Panc1 (cell line): ENCODE results near the gene NFIC. TPM values are rescaled to one million over a fixed set of nuclear protein-coding genes. Genes with fewer than 3 reads are reported as not detected.

Experiments
- ATAC-seq: fragments of 200-7000 bp; cut with Tn5 transposase; 2 replicates; pipeline ENCODE4 v1.9.1; 2020; ENCODE audit warnings: mild to moderate bottlenecking, moderate library complexity
- BruUV-seq: library from RNA; stranded (reverse); fragments of 400-500 nt; replicated peaks from 2 replicates; lab custom pipeline; 2021; lab: Mats Ljungman, UMichigan
- CTCF ChIA-PET: fragments of 300-600 bp; sonication (Branson Sonifier 250); formaldehyde crosslinking; loops from one replicate; lab custom pipeline; 2022; ENCODE audit warnings: antibody characterized with exemption; lab: Charles Lee
- POLR2A ChIA-PET: fragments of 300-600 bp; sonication (Branson Sonifier 250); formaldehyde crosslinking; loops from one replicate; lab custom pipeline; 2022; ENCODE audit warnings: antibody characterized with exemption; lab: Charles Lee
- DNase-seq: peaks from one replicate; pipeline ENCODE4 v3.0.0-alpha.2; 2010; ENCODE audit warnings: low read depth, low spot score
- H3K27ac ChIP-seq: 2 replicates; pipeline ENCODE4 v1.5.1; 2011; ENCODE audit warnings: mild to moderate bottlenecking, low read length, inconsistent platforms
- H3K27me3 ChIP-seq: fragments of 200-500 bp; sonication (Bioruptor generic); 2 replicates; pipeline ENCODE4 v1.6.0; 2014; ENCODE audit warnings: low read length, inconsistent platforms; ENCODE audit not compliant: control insufficient read depth, insufficient read depth
- H3K36me3 ChIP-seq: fragments of 200-500 bp; sonication (Bioruptor generic); 2 replicates; pipeline ENCODE4 v1.5.1; 2014; ENCODE audit warnings: inconsistent platforms, mild to moderate bottlenecking, low read length, moderate library complexity; ENCODE audit not compliant: control insufficient read depth, insufficient read depth
- H3K4me1 ChIP-seq: 2 replicates; pipeline ENCODE4 v1.5.1; 2011; ENCODE audit warnings: inconsistent platforms, mild to moderate bottlenecking, low read length, moderate library complexity; ENCODE audit not compliant: control insufficient read depth, insufficient read depth
- H3K4me3 ChIP-seq, 2 experiments: 2 replicates each; pipeline ENCODE4 v1.5.1; 2011 to 2012; ENCODE audit warnings: low read depth in 2 of 2, low read length in 2 of 2, mild to moderate bottlenecking in 2 of 2, inconsistent platforms in 1 of 2, moderate library complexity in 1 of 2
- H3K9me3 ChIP-seq: fragments of 200-500 bp; sonication (Bioruptor generic); 2 replicates; pipeline ENCODE4 v1.5.1; 2014; ENCODE audit warnings: low read depth, mild to moderate bottlenecking, inconsistent platforms, low read length, moderate library complexity; ENCODE audit not compliant: control insufficient read depth, insufficient read depth
- POLR2AphosphoS5 ChIP-seq: IDR thresholded peaks from 2 replicates; pipeline ENCODE4 v1.6.1; 2012; ENCODE audit warnings: mild to moderate bottlenecking, low read depth, low read length, moderate library complexity
- SIN3A ChIP-seq: IDR thresholded peaks from 2 replicates; pipeline ENCODE4 v1.6.1; 2012; ENCODE audit warnings: low read depth, mild to moderate bottlenecking, low read length, moderate library complexity, borderline replicate concordance; ENCODE audit not compliant: insufficient read depth
- TCF7L2 ChIP-seq: IDR thresholded peaks from 2 replicates; pipeline ENCODE4 v1.6.1; 2011; ENCODE audit warnings: mild to moderate bottlenecking, low read depth, low read length, inconsistent platforms
- in situ Hi-C: cut with HindIII; loops from 2 replicates; pipeline ENCODE4 v1.10.0; 2016; ENCODE audit warnings: low sequenced_read_pairs, low pct_unique_long_range_greater_than_20kb
- intact Hi-C: fragments of 100-400 bp; cut with micrococcal nuclease; formaldehyde crosslinking; loops from one replicate; pipeline ENCODE4 v1.10.0; 2022; ENCODE audit not compliant: unreplicated experiment
- total RNA-seq: library from RNA; stranded (reverse); gene quantifications from one replicate; pipeline ENCODE4 v1.2.1, GENCODE V29; 2021; ENCODE audit not compliant: unreplicated experiment
- TF ChIP-seq, protein P1 (sequence below): fragments of 450-650 bp; IDR thresholded peaks from 2 replicates; pipeline ENCODE4 v1.5.1; 2017; ENCODE audit warnings: mild to moderate bottlenecking
- TF ChIP-seq, protein P2 (sequence below), 2 experiments: IDR thresholded peaks; 2 replicates each; pipeline ENCODE4 v1.6.1; 2011 to 2012; ENCODE audit warnings: low read depth in 2 of 2, control low read depth in 1 of 2, low read length in 1 of 2, mild to moderate bottlenecking in 1 of 2, moderate library complexity in 1 of 2; ENCODE audit not compliant: insufficient read depth in 1 of 2

The NFIC gene
- total RNA-seq, 1 experiment from 2014 or later, result 120 TPM

DNA sequence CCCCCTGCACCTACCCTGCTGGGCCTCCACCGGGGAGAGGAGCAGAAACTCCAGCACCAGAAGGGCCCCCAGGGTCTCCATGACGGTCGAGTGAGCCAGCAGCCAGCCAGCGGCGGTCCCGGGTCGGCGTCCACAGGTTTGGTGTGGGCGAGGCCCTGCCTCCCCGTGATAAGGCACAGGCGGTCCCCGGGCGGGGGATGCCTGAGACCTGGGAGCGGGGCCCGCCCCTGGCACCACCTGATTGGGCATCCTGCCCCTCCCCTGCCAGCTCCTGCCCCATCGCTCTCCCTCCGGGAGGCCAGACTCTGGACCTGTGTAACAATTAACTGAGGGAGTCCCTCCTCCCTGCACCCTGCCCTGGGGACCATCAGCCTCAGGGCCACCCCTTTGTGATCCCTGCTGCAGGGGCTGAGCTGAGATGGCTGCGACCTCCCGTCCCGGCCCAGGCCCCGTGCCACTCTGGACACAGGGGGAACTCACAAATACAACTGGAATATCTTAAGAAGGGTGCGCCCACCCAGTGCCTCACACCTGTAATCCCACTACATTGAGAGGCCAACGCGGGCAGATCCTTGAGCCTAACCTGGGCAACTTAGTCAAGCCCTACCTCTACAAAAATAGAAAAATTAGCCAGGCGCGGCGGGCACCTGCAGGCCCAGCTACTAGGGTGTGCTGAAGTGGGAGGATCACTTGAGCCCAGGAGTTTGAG is 114.2 kb downstream of the NFIC start, which contains the start of gene SMIM24:
Gene SMIM24 (minus strand): TSS at position 143 of the 709 bp plus-strand sequence. CDS start 62 bp downstream, at position 81.
- intact Hi-C loops, result no loop called here
- in situ Hi-C loops, result no loop called here

DNA sequence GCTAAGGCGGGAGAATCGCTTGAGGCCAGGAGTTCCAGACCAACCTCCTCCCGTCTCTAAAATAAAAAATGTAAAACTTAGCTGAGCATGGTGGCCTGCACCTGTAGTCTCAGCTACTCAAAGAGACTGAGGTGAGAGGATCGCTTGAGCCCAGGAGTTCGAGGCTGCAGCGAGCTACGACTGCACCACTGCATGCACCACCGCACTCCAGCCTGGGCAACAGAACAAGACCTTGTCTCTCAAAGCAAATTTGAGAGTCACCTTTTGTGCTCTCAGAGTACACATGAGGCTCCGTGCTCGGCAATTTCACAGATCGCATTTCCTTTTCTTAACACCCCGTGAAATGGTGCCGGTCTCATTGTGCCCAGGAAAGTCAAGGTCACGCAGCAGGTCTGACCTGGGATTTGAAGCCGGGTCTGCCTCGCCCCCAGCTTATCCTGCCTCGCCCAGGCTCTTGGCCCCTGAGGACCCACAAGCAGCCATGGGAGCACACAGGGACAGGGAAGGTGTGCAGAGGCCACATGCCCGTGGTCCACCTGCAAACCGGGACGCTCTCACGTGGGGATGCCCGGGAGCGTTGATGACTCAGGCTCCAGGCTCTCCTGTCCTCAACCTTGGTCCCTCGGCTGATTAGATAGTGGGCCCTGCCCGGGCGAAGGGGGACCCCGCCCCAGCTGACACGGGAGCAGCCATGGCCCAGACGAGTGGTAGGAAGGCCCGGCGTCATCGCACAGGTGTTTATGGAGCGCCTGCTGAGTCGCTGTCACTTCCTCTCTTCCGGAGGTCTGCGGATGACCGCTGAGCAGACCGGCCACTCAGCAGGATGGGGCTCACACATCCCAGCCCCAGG is 115.1 kb downstream of the NFIC start:
- CTCF ChIA-PET, result no interaction called here
- no peak overlapping the region for H3K27ac ChIP-seq
- no peaks in the 10 kb centered on the region for H3K36me3 ChIP-seq
- DNase-seq, result no peak
- TF ChIP-seq, protein P1, sequence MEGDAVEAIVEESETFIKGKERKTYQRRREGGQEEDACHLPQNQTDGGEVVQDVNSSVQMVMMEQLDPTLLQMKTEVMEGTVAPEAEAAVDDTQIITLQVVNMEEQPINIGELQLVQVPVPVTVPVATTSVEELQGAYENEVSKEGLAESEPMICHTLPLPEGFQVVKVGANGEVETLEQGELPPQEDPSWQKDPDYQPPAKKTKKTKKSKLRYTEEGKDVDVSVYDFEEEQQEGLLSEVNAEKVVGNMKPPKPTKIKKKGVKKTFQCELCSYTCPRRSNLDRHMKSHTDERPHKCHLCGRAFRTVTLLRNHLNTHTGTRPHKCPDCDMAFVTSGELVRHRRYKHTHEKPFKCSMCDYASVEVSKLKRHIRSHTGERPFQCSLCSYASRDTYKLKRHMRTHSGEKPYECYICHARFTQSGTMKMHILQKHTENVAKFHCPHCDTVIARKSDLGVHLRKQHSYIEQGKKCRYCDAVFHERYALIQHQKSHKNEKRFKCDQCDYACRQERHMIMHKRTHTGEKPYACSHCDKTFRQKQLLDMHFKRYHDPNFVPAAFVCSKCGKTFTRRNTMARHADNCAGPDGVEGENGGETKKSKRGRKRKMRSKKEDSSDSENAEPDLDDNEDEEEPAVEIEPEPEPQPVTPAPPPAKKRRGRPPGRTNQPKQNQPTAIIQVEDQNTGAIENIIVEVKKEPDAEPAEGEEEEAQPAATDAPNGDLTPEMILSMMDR, result no peak
- TF ChIP-seq SIN3A, result no peak
- no peak for TF ChIP-seq TCF7L2
- TF ChIP-seq, protein P2, sequence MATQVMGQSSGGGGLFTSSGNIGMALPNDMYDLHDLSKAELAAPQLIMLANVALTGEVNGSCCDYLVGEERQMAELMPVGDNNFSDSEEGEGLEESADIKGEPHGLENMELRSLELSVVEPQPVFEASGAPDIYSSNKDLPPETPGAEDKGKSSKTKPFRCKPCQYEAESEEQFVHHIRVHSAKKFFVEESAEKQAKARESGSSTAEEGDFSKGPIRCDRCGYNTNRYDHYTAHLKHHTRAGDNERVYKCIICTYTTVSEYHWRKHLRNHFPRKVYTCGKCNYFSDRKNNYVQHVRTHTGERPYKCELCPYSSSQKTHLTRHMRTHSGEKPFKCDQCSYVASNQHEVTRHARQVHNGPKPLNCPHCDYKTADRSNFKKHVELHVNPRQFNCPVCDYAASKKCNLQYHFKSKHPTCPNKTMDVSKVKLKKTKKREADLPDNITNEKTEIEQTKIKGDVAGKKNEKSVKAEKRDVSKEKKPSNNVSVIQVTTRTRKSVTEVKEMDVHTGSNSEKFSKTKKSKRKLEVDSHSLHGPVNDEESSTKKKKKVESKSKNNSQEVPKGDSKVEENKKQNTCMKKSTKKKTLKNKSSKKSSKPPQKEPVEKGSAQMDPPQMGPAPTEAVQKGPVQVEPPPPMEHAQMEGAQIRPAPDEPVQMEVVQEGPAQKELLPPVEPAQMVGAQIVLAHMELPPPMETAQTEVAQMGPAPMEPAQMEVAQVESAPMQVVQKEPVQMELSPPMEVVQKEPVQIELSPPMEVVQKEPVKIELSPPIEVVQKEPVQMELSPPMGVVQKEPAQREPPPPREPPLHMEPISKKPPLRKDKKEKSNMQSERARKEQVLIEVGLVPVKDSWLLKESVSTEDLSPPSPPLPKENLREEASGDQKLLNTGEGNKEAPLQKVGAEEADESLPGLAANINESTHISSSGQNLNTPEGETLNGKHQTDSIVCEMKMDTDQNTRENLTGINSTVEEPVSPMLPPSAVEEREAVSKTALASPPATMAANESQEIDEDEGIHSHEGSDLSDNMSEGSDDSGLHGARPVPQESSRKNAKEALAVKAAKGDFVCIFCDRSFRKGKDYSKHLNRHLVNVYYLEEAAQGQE (IDR thresholded peaks at IDR 0.05; ENCODE audit: insufficient read depth in 1 of 2, low read depth in 2 of 2, low read length in 1 of 2), result no peak
- no peak for TF ChIP-seq POLR2AphosphoS5
- H3K27me3 ChIP-seq, result no peaks in the 10 kb centered on the region
- H3K4me3 ChIP-seq, result no peak overlapping the region
- intact Hi-C loops, result no loop called here
- in situ Hi-C loops, result no loop called here
- no peaks in the 10 kb centered on the region for H3K9me3 ChIP-seq
- POLR2A ChIA-PET, result no interaction called here
- H3K4me1 ChIP-seq, result no peaks in the 10 kb centered on the region
- no peak for ATAC-seq
- BruUV-seq, result no TSS peak

More for the DNA sequence above, 114.2 kb downstream of the NFIC start, which contains the start of gene SMIM24:
- ATAC-seq (0 out of 2 replicates have a peak, but pooled peaks have one; percentile 13), DNase-seq (no peak)
- Histone ChIP-seq H3K9me3 (no peaks in the 10 kb centered on the region), H3K4me3 (no peak within 1 kb of the TSS), H3K27me3 (no peaks in the 10 kb centered on the region), H3K4me1 (no peaks in the 10 kb centered on the region), H3K36me3 (no peaks in the 10 kb centered on the region), H3K27ac (no peak within 1 kb of the TSS)
- CTCF ChIA-PET, result no interaction called here
- POLR2A ChIA-PET, result no interaction called here
- TF ChIP-seq SIN3A, result no peak
- TF ChIP-seq, protein P1, result no peak
- no TSS peak for BruUV-seq
